Measurements from ENCODE around the gene CHMP2B.

DNA sequence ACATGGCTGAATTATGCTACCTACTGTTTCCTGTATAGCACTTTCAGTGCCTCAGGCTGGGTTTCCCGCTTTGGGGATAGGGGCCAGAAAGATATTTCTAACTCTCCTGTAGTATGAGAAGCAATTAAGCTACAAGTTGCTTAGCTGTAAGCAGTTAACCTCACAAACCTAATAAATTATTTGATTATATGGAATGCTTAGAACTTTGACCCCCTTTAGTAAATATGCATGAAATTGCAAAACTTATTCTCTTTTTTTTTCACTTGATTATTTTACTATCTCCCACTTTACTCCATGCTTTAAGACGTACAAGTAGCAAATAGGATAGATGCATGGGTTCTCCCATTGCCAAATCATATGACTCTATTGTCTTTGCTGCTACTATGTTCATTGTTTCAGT lies 27.5 kb upstream of the CHMP2B start:
- no peak for TF ChIP-seq POLR2A (IDR thresholded peaks at IDR 0.05)
- TF ChIP-seq CTCF (IDR thresholded peaks at IDR 0.05): no peak
- no peak for TF ChIP-seq POLR2AphosphoS5 (IDR thresholded peaks at IDR 0.05)

Data from sigmoid colon (tissue), 4 donors.